Measurements from ENCODE around the gene RAB17.

The RAB17 gene

GRCh38 chr2:237536617-237537016 is 53.9 kb downstream of the RAB17 start:
- no peak for TF ChIP-seq CTCF (IDR thresholded peaks at IDR 0.05; ENCODE audit: low read depth, low read length)
- no peak for DNase-seq (ENCODE audit: extremely low read depth, low read depth)

- no peak for TF ChIP-seq CTCF (IDR thresholded peaks at IDR 0.05; ENCODE audit: low read depth, low read length)
- DNase-seq (ENCODE audit: extremely low read depth, low read depth): no peak
These were observed 54.5 kb downstream of the RAB17 start for GRCh38 chr2:237536083-237536415.

- no peak for TF ChIP-seq CTCF (IDR thresholded peaks at IDR 0.05; ENCODE audit: low read depth, low read length)
- DNase-seq (ENCODE audit: extremely low read depth, low read depth): no peak
These were observed 55.0 kb downstream of the RAB17 start for GRCh38 chr2:237535385-237536082.

- DNase-seq (ENCODE audit: extremely low read depth, low read depth): no peak
- TF ChIP-seq CTCF (IDR thresholded peaks at IDR 0.05; ENCODE audit: low read depth, low read length): no peak
These were observed 56.2 kb downstream of the RAB17 start for GRCh38 chr2:237534380-237534779.

- no peak for DNase-seq (ENCODE audit: extremely low read depth, low read depth)
- no peak for TF ChIP-seq CTCF (IDR thresholded peaks at IDR 0.05; ENCODE audit: low read depth, low read length)
These were observed 56.8 kb downstream of the RAB17 start for GRCh38 chr2:237533668-237534161.

- DNase-seq (ENCODE audit: extremely low read depth, low read depth): no peak
These were observed 58.4 kb downstream of the RAB17 start for GRCh38 chr2:237532160-237532559.

More at GRCh38 chr2:237532160-237532559, 58.4 kb downstream of the RAB17 start:
- TF ChIP-seq CTCF (IDR thresholded peaks at IDR 0.05; ENCODE audit: low read depth, low read length): no peak

All from AG09319 (cell line).